Stimulated activated memory B cell treated with anti-CD40 and anti-IgM and Interleukin-4, amounts not matched to agents 10 μg/mL and 1 μg/mL and 100 μg/mL, for 72 hours (primary cell): ENCODE results near the gene DDX5.
"Not testable (repeated sequence)": the region's sequence is repeated elsewhere in the genome, so short reads cannot be mapped to it uniquely, and the experiment has no call there.

Experiments used
- ATAC-seq: fragments of 150-1000 bp; cut with Tn5 transposase; 2 replicates; pipeline ENCODE4 v1.10.0; 2021
- H3K27ac Mint-ChIP-seq: one replicate; pipeline ENCODE4 v1.8.0; 2022; ENCODE audit warnings: mild to moderate bottlenecking, mixed read lengths
- H3K27me3 Mint-ChIP-seq: one replicate; pipeline ENCODE4 v1.8.0; 2022; ENCODE audit warnings: mixed read lengths
- H3K36me3 Mint-ChIP-seq: one replicate; pipeline ENCODE4 v1.8.0; 2022; ENCODE audit warnings: mixed read lengths
- H3K4me1 Mint-ChIP-seq: one replicate; pipeline ENCODE4 v1.8.0; 2022; ENCODE audit warnings: mixed read lengths
- H3K4me3 Mint-ChIP-seq: one replicate; pipeline ENCODE4 v1.8.0; 2022; ENCODE audit warnings: mild to moderate bottlenecking, moderate library complexity, mixed read lengths
- H3K9me3 Mint-ChIP-seq: one replicate; pipeline ENCODE4 v1.8.0; 2022; ENCODE audit warnings: mixed read lengths

DDX5 gene

DNA sequence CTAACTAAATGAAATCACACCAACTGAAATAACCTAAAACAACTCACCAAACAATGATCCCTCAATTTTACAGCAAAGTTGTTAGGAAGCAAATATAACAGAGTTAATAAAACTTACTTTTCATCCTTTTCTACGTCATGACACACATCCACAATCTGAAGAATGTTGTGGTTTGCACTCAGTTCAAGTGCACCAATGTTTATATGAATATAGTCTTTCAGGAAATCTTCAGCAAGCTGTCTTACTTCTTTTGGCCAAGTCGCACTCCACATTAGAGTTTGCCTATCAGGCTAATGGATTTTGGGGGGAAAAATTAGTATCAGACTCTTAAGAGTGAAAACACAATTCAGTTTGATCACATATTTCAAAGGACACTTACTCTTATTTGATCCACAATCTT lies 3.3 kb downstream of the DDX5 start:
- no peak for ATAC-seq
- no peaks in the 10 kb centered on the region for H3K9me3 Mint-ChIP-seq
- H3K27me3 Mint-ChIP-seq = no peaks in the 10 kb centered on the region
- peaks cover 66% of the 10 kb centered on the region for H3K4me1 Mint-ChIP-seq
- H3K27ac Mint-ChIP-seq = no peak overlapping the region
- no peak overlapping the region for H3K4me3 Mint-ChIP-seq
- peaks cover 71% of the 10 kb centered on the region for H3K36me3 Mint-ChIP-seq

DNA sequence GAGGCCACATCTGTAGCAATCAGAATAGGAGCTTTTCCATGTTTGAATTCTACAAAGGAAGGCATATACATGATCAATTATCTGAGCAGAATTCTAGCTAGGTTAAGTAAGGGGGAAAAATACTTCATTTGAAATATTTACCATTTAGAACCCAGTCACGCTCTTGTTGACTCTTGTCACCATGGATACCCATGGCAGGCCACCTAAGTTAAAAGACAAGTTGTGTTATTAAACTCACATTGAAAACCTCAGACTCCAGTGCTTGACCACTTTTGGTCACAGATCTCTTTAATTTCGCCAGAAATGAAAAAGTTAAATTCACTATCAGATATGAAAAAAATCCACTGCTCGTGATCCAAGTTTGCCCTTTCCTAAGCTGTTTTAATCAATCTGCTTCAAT lies 4.1 kb downstream of the DDX5 start:
- ATAC-seq = no peak
- H3K4me1 Mint-ChIP-seq = peaks cover 67% of the 10 kb centered on the region
- H3K36me3 Mint-ChIP-seq = peaks cover 71% of the 10 kb centered on the region
- no peak overlapping the region for H3K4me3 Mint-ChIP-seq
- no peaks in the 10 kb centered on the region for H3K27me3 Mint-ChIP-seq
- no peaks in the 10 kb centered on the region for H3K9me3 Mint-ChIP-seq
- H3K27ac Mint-ChIP-seq = no peak overlapping the region

DNA sequence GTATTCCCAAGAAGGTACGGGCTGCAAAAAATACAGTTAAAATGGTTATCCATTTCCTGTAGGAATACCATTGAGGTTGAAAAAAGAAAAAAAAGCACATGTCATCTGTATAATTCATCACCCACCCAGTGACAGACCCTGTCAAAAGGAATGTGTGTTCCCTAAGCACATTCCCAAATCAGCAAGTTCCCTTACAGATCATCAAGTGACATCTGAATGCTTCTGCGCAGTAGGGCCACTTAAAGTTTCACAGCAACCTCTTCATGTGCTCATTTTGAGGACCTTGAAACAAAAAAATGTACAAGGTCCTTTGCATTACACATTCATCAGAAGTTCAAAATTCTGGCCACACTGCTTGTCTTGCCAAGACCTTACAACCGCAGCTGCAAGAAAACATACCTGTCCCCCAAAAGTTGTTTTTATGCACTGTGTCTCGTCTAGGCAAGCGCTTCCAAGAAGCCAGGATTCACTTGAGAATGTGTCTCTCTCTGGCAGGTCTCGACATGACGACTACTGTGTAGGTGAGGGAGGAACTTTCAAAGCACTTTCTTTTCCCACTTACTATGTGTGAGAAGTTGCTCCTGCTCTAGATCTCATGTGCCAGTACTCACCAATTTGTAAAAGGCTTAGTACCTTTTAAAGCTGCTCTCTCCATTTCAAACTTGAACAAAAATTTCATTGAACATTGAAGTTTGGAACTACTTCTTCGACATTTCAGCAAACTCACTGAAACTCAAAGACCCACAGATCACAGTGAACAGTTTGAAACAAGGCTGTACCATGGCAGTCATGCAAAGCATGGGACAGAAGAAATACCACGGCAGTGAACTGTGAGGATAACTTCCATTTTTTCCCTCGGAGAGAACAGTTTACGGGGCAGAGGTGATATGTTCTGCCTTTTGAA lies 5.0 kb downstream of the DDX5 start:
- Mint-ChIP-seq H3K4me3 (no peak overlapping the region), H3K4me1 (peaks cover 76% of the 10 kb centered on the region), H3K27ac (no peak overlapping the region), H3K36me3 (peaks cover 70% of the 10 kb centered on the region), H3K9me3 (no peaks in the 10 kb centered on the region), H3K27me3 (no peaks in the 10 kb centered on the region)
- ATAC-seq = no peak

DNA sequence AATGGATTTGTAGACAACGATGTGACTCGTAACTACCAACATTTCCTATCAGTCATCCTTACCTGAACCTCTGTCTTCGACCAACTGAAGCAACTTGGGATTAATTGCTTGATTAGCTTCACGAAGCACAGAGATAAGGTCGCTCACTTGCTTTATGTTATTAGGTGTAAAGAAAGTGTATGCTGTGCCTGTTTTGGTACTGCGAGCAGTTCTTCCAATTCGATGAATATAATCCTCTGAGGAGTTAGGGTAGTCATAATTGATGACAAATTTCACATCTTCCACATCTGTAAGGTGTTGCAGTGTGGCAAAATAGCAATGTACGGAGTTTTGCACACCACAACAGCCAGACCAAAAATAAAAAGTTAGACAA lies 5.6 kb downstream of the DDX5 start:
- no peak for ATAC-seq

DNA sequence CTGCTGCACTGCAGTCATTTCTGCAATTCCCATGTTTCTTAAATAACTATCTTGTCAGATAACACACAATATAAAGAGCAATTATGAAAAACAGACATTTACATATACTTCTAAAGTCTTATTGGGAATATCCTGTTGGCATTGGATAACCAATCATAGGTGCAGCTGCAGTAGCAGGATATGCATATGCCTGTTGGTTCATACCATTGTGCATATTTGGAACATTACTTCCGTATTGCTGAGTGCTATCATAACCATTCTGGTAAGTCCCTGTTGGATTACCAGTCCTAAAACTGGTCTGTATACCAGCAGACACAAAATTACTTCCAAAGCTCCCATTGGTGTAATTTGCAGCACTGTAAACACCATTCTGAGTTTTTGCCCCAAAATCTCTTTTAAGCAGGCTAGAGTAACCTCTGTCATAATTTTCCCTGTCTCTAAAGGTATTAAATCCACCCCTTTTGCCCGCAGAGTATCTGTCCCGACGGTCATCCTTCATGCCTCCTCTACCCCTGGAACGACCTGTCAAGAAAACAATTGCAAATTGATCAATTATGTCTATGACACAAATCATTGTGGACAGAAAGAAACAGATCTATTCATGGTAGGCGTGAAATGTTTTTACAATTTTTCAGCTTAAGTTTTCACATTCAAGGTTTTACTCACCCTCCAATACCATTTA lies 6.1 kb downstream of the DDX5 start:
- Mint-ChIP-seq H3K27ac (peak overlapping the region; percentile 2), H3K4me3 (no peak overlapping the region), H3K9me3 (no peaks in the 10 kb centered on the region), H3K36me3 (peaks cover 58% of the 10 kb centered on the region), H3K27me3 (no peaks in the 10 kb centered on the region), H3K4me1 (peaks cover 87% of the 10 kb centered on the region)
- ATAC-seq = no peak

More for the DNA sequence above, 5.6 kb downstream of the DDX5 start:
- H3K4me3 Mint-ChIP-seq = no peak overlapping the region
- peak overlapping the region; percentile 2 for H3K27ac Mint-ChIP-seq
- no peaks in the 10 kb centered on the region for H3K9me3 Mint-ChIP-seq
- H3K4me1 Mint-ChIP-seq = peaks cover 83% of the 10 kb centered on the region
- no peaks in the 10 kb centered on the region for H3K27me3 Mint-ChIP-seq
- H3K36me3 Mint-ChIP-seq = peaks cover 64% of the 10 kb centered on the region

DNA sequence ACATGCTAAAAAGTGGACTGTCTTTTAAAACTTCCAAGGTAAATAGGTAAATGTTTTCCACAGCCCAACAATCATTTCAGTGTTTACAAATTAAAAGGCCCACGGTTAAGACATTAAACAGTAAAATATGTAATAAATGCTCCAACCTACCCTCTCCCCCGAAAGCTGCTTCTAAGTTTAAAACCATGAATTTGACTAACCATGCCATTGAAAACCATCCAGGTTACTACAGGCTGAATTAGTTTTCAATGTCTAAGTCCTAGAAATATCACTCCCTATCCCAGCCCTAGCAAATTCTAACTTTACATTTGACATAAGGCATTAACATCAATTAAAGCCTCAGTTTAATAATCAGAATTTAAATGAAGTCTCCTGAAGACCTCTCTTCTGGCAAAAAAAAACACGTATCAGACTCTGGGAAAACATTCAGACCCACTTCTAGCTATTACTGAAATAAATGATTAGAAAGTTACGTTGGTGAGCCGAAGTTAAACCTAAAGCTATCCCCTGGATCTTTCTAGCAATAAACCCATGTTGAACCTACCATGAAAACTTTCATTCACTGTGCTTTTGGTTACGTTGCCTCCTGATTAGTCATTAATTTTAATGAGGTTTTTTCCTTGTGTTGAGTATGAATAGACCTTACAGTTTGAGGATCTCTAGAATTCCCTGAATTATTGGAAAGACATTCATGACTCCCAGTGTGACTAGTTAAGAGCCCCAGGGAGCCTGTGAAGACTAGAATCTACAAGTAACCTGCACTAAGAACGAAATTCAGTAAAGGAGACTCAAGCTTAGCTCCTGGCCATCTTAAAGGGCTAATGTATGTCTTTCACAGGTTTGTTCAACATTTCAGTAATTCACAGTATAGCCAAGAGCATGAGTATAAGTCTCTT lies 7.5 kb downstream of the DDX5 start:
- H3K27ac Mint-ChIP-seq = peak overlapping the region; percentile 96
- H3K4me1 Mint-ChIP-seq = peaks cover 88% of the 10 kb centered on the region
- H3K9me3 Mint-ChIP-seq = no peaks in the 10 kb centered on the region
- ATAC-seq = no peak
- no peaks in the 10 kb centered on the region for H3K27me3 Mint-ChIP-seq
- H3K36me3 Mint-ChIP-seq = peaks cover 57% of the 10 kb centered on the region
- H3K4me3 Mint-ChIP-seq = peak overlapping the region; percentile 12

DNA sequence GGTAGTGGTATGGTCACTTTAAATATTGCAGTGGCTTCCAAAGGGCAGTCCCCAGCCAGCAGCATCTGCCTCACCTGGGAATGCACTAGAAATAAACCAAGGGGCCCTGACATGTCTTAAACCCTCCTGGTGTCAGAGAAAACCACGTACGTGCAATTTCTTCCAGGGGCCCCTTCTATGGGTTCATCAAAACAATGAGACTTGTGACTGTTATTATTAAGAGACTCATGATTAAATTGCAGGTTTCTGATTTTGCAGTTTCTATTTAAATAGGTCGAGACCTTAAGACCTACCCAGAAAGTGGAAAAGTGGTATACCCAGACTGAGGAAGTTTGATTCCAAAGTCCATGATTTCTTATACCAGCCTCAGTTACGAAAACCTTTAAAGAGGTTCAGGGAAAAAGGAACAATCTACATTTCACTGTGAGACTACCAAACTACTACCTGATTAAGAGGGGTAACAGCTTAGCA lies 8.5 kb downstream of the DDX5 start:
- Mint-ChIP-seq H3K4me1 (peaks cover 82% of the 10 kb centered on the region), H3K4me3 (peak overlapping the region; percentile 98), H3K36me3 (peaks cover 48% of the 10 kb centered on the region), H3K27ac (peak overlapping the region; percentile 96), H3K27me3 (no peaks in the 10 kb centered on the region), H3K9me3 (no peaks in the 10 kb centered on the region)
- no peak for ATAC-seq

DNA sequence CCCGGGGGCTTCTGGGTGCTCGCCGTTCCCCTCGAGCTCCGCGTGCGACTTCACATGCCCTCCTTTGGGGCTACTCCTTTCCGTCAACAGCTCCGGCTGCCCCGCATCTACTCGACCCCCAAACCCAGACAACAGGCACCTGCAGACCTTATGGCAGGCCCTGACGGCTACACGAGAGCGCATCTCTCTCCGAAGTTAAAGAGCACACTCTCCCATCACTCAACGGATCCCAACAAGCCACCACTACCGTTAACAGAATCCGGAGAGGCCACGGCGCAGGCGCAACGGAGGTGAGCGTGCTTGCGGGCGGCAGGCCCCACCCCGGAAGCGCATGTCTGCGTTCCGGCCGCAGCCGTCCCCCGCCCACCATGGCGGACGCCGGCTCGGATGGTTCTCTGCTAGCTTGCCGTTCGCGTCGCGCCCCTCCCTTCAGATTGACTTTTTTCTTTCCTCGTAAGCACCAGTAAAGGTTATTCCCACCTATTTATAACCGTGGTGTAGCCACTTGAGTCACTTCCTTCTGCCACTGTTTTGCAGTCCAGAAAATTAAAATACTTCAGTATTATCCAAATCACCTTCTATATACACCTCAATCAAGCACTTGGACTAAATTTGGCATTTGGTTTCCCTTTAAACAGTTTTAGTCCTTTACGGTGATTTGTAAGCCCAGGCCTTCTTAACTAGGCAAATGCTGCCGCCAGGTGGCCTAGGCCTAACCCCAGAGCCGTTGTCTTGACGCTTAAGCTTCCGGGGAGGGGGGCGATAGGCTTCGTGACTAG lies 9.1 kb downstream of the DDX5 start, which contains the start of gene POLG2:
Gene POLG2 (minus strand): TSS at position 269 of the 779 bp plus-strand sequence. CDS start 86 bp downstream, at position 183.
- Mint-ChIP-seq H3K9me3 (no peaks in the 10 kb centered on the region), H3K4me3 (peak within 1 kb of the TSS; percentile 98), H3K27ac (peak within 1 kb of the TSS; percentile 96), H3K36me3 (peaks cover 41% of the 10 kb centered on the region), H3K4me1 (peaks cover 76% of the 10 kb centered on the region), H3K27me3 (no peaks in the 10 kb centered on the region)
- ATAC-seq = peak; percentile 97

DNA sequence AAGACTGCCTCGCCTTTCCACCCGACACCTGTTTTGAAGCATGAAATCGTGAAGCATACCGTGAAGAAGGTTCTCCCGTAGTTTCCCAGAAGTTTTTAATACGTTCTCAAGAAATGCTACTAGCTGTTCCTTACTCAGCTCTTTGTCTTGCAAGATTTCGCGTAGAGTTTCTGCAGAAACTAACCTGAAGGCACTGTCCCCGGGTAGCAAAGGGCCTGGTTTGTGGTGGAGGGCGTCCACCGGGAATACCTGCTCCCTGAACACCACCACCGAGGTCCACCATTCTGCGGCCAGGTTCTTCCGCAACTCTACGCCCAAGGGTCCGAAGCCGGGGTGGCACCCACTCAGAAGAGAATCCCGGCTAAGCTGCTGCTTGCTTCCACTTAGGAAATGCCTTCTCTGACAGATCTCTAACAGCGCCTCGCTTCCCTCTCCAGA lies 9.7 kb downstream of the DDX5 start:
- H3K4me3 Mint-ChIP-seq = peak overlapping the region; percentile 98
- no peak for ATAC-seq
- peaks cover 70% of the 10 kb centered on the region for H3K4me1 Mint-ChIP-seq
- H3K36me3 Mint-ChIP-seq = peaks cover 38% of the 10 kb centered on the region
- H3K27me3 Mint-ChIP-seq = no peaks in the 10 kb centered on the region
- peak overlapping the region; percentile 96 for H3K27ac Mint-ChIP-seq
- no peaks in the 10 kb centered on the region for H3K9me3 Mint-ChIP-seq

DNA sequence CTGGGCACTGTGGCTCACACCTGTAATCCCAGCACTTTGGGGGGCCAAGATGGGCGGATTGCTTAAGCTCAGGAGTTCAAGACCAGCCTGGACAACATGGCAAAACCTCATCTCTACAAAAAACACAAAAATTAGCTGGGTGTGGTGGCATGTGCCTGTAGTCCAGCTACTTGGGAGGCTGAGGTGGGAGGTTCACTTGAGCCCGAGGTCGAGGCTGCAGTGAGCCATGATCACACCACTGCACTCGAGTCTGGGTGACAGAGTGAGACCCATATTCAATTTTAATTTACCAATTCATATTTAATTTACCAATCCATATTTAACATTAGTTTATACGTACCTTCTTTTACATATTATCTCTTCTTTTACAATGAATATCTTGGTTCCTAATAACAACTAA lies 10.8 kb downstream of the DDX5 start:
- peaks cover 60% of the 10 kb centered on the region for H3K4me1 Mint-ChIP-seq
- peak overlapping the region; percentile 98 for H3K4me3 Mint-ChIP-seq
- peaks cover 33% of the 10 kb centered on the region for H3K36me3 Mint-ChIP-seq
- H3K27ac Mint-ChIP-seq = peak overlapping the region; percentile 96
- not testable (repeated sequence) for H3K27me3 Mint-ChIP-seq, H3K9me3 Mint-ChIP-seq, ATAC-seq

DNA sequence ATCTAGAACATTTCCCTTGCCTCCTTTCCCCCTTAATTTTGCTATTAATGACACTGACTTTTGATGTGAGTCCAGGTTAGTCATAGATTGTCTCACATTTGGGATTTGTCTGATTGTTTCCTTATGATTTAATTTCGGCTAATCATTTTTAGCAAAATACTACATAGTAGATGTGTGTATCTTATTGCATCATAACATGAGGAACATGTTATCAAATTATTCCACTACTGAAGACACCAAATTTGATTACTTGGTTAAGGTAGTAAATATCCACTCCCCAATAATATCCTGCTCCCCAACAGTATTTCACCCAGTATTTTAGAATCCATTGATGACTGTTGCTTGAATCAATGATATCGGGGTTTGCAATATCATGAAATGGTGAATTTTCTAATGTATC lies 12.0 kb downstream of the DDX5 start:
- Mint-ChIP-seq H3K36me3 (peaks cover 28% of the 10 kb centered on the region), H3K27me3 (no peaks in the 10 kb centered on the region), H3K9me3 (no peaks in the 10 kb centered on the region), H3K27ac (peak overlapping the region; percentile 96), H3K4me3 (peak overlapping the region; percentile 29), H3K4me1 (peaks cover 55% of the 10 kb centered on the region)
- no peak for ATAC-seq

DNA sequence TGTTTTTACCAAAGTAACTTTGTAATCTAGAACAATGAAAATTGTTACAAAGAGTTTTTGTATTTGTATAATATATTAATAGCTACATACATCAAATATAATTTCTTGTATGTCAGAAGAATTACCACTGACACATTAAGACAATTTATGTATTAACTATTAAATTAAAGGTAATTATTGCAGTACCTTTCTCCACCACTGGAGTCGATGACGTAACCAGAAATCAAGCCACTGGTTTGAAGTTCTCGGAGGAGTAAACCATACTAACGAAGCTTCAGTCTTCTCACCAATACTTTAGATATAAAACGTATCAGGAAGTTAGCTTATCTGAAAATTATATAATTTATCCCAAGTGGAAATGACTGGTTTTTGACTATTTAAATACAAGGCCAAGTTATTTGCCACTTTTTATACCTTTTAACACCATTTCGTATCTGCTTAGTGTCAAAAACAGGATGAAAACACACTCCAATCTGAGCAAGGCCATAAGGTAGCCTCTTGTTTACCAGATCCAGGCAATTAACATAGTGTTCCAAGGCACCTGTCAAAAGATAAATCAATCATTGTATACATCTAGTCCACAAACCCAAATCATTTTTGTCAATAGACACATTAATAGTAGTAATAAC lies 13.5 kb downstream of the DDX5 start:
- no peaks in the 10 kb centered on the region for H3K9me3 Mint-ChIP-seq
- H3K36me3 Mint-ChIP-seq = peaks cover 38% of the 10 kb centered on the region
- no peak overlapping the region for H3K4me3 Mint-ChIP-seq
- H3K27ac Mint-ChIP-seq = no peak overlapping the region
- peaks cover 42% of the 10 kb centered on the region for H3K4me1 Mint-ChIP-seq
- ATAC-seq = no peak
- H3K27me3 Mint-ChIP-seq = no peaks in the 10 kb centered on the region

DNA sequence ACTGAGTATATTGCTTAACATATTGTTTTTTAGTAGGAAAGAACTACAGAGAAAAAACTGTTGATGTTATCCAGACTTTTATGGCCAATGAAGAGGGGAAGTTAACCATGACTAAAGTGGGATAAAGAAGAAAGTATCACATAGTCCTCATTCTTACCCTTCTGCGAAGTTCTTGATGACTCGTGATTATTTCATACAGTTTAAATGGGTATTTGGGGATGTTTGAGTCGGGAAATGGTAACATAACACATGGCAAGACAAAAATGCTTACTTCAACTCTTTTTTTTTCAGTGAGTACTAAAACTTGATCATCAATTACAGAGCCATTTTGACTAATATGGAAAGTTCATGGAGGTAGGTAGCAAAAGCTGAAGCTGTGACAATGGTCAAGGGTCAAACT lies 14.1 kb downstream of the DDX5 start:
- no peaks in the 10 kb centered on the region for H3K27me3 Mint-ChIP-seq
- H3K4me3 Mint-ChIP-seq = no peak overlapping the region
- no peak overlapping the region for H3K27ac Mint-ChIP-seq
- no peak for ATAC-seq
- H3K4me1 Mint-ChIP-seq = peaks cover 36% of the 10 kb centered on the region
- peaks cover 38% of the 10 kb centered on the region for H3K36me3 Mint-ChIP-seq
- H3K9me3 Mint-ChIP-seq = no peaks in the 10 kb centered on the region
